MM.1S (cell line): ENCODE measurements around the gene CKMT2.

ENCODE experiments used
- CTCF ChIP-seq: fragments of 300-600 bp; sonication (generic); IDR thresholded peaks from 2 replicates; pipeline ENCODE4 v1.5.1; 2016; ENCODE audit warnings: antibody characterized with exemption, low read length, mixed read lengths
- EZH2 ChIP-seq: fragments of 300-600 bp; sonication (generic); optimal IDR thresholded peaks from 2 replicates; pipeline ENCODE3; 2017; ENCODE audit warnings: low read depth, mild to moderate bottlenecking, antibody characterized with exemption, low read length, mixed read lengths

DNA sequence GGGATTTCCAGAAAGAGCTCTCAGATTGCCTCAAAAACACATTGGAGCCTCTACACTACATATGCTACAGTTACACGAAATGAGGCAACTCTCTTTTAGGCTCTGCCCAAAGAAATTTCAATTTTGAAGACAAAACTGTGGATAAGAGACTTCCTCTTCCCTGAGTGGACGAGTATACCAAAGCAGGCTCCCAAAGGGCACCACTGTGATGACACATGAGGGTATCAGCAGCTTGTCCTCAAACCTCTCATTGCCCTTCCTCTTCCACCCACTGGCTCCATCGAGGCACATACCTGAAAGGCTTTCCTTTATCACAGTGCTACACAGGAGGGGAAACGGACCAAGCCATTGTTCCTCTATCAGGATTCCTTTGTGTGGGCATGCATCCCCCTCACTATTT is 11.3 kb downstream of the CKMT2 start:
- no peak for TF ChIP-seq EZH2
- no peak for TF ChIP-seq CTCF
